ENCODE data around the gene GLOD4. TPM values are rescaled to one million over a fixed set of nuclear protein-coding genes. Genes with fewer than 3 reads are reported as not detected.

GLOD4 gene
- total and polyA plus RNA-seq, 10 of the 15 experiments (the other 5 are each of a cell fraction or from before 2014, with no cell fraction given) = 40.8 to 107 (median 81.2) TPM

- no peak for TF ChIP-seq ETV6 (conservative IDR thresholded peaks at IDR 0.05 in 1 of 2, IDR thresholded peaks at IDR 0.05 in 1 of 2; ENCODE audit: borderline replicate concordance in 1 of 2, low read depth in 1 of 2)
- TF ChIP-seq CHD1 (IDR thresholded peaks at IDR 0.05; ENCODE audit: low read depth, low read length) = no peak
- TF ChIP-seq ESRRA (IDR thresholded peaks at IDR 0.05; ENCODE audit: low read length) = no peak
- no peak for TF ChIP-seq NFYB (IDR thresholded peaks at IDR 0.05; ENCODE audit: insufficient read depth, low read depth, low read length)
- no peak for TF ChIP-seq CBX3 (IDR thresholded peaks at IDR 0.05; ENCODE audit: borderline replicate concordance, low read depth)
- no peak for TF ChIP-seq SRF (IDR thresholded peaks at IDR 0.05; ENCODE audit: low read depth in 2 of 2, low read length in 2 of 2)
- TF ChIP-seq NFIC (IDR thresholded peaks at IDR 0.05; ENCODE audit: low read depth, low read length) = no peak
Observed at GRCh38 chr17:792277-792676, 10.2 kb upstream of the GLOD4 start (continued).

GRCh38 chr17:791829-792228 lies 9.7 kb upstream of the GLOD4 start:
- intact Hi-C loops (cut with micrococcal nuclease; ENCODE audit: unreplicated experiment) = no loop called here
- DNase-seq (ENCODE audit: low read depth, low spot score) (no peak), FAIRE-seq (no peak), ATAC-seq (no peak)
- ChIA-PET CTCF (interaction anchor here (1.2 to 1.3 kb wide), 2 partner anchors 14 to 189 kb away, joined by 3 to 5 read pairs; no protein-coding TSS in a partner anchor), SMC1A (ENCODE audit: uncharacterized antibody, unreplicated experiment) (no interaction called here), RAD21 (ENCODE audit: unreplicated experiment) (no interaction called here), POLR2A (no interaction called here)
- Histone ChIP-seq H3K4me2 (ENCODE audit: control insufficient read depth, insufficient read depth) (no peak overlapping the region), H3K79me2 (ENCODE audit: control insufficient read depth, insufficient read depth, low read length) (no peaks in the 10 kb centered on the region), H3K9me3 (replicated peaks; ENCODE audit: control insufficient read depth, insufficient read depth, low read length) (no peaks in the 10 kb centered on the region), H3K36me3 (ENCODE audit: control insufficient read depth in 2 of 2, insufficient read depth in 2 of 2, low read length in 1 of 2) (peaks cover 6 to 11% of the 10 kb centered on the region in 2 experiments; a peak in 3 of 4 replicates), H3K4me3 (no peak overlapping the region), H3K9ac (ENCODE audit: control insufficient read depth, insufficient read depth, low read length) (no peak overlapping the region), H4K20me1 (ENCODE audit: control insufficient read depth, insufficient read depth) (no peaks in the 10 kb centered on the region), H3K27me3 (replicated peaks in 1 of 2; ENCODE audit: control insufficient read depth in 2 of 2, insufficient read depth in 2 of 2, low read length in 1 of 2) (no peaks in the 10 kb centered on the region), H2AFZ (ENCODE audit: control insufficient read depth, low read depth, low read length) (no peak overlapping the region), H3K4me1 (ENCODE audit: control insufficient read depth, insufficient read depth, low read length) (no peaks in the 10 kb centered on the region), H3K27ac (ENCODE audit: control insufficient read depth, insufficient read depth) (no peak overlapping the region)
- 92% methylated on average over 19 of the region's 19 CpGs for WGBS (ENCODE audit: insufficient coverage, insufficient replicate concordance, low lambda C conversion rate, missing lambda C conversion rate)
- BruUV-seq (replicated peaks) = TSS peak; percentile 31
- in situ Hi-C loops (cut with MboI) = no loop called here
- TF ChIP-seq ATF3 (IDR thresholded peaks at IDR 0.05; ENCODE audit: borderline replicate concordance, extremely low read depth, low read depth, low read length) = no peak
- no peak for TF ChIP-seq FOS (IDR thresholded peaks at IDR 0.05; ENCODE audit: borderline replicate concordance, extremely low read depth, insufficient read length)
- TF ChIP-seq ZNF384 (IDR thresholded peaks at IDR 0.05; ENCODE audit: borderline replicate concordance, low read depth, low read length) = no peak
- no peak for TF ChIP-seq KAT2A (conservative IDR thresholded peaks at IDR 0.05; ENCODE audit: control insufficient read depth, low read depth, low read length)
- TF ChIP-seq IKZF2 (IDR thresholded peaks at IDR 0.05) = no peak
- TF ChIP-seq SKIL (IDR thresholded peaks at IDR 0.05; ENCODE audit: low read depth, poor library complexity, severe bottlenecking) = no peak
- no peak for TF ChIP-seq BCL11A (IDR thresholded peaks at IDR 0.05; ENCODE audit: low read depth, low read length)
- TF ChIP-seq PKNOX1 (IDR thresholded peaks at IDR 0.05) = no peak
- no peak for TF ChIP-seq ZNF622 (IDR thresholded peaks at IDR 0.05)

Data from GM12878 (cell line).